ENCODE measurements around the gene SPTBN1.

- TF ChIP-seq CTCF (conservative IDR thresholded peaks at IDR 0.05): no peak
- no peak for TF ChIP-seq EZH2 (IDR thresholded peaks at IDR 0.05; ENCODE audit: low read depth)
Observed at GRCh38 chr2:54585136-54585733, 129.1 kb downstream of the SPTBN1 start.

Data from PC-9 (cell line).